GM12874 (cell line): ENCODE results near the gene TMEM60.

Experiments
- TF ChIP-seq, protein P1 (sequence below): IDR thresholded peaks from 2 replicates; pipeline ENCODE4 v1.5.1; 2011; ENCODE audit warnings: low read depth, mild to moderate bottlenecking, control low read depth, low read length, moderate library complexity; ENCODE audit not compliant: insufficient read depth

Gene TMEM60

DNA sequence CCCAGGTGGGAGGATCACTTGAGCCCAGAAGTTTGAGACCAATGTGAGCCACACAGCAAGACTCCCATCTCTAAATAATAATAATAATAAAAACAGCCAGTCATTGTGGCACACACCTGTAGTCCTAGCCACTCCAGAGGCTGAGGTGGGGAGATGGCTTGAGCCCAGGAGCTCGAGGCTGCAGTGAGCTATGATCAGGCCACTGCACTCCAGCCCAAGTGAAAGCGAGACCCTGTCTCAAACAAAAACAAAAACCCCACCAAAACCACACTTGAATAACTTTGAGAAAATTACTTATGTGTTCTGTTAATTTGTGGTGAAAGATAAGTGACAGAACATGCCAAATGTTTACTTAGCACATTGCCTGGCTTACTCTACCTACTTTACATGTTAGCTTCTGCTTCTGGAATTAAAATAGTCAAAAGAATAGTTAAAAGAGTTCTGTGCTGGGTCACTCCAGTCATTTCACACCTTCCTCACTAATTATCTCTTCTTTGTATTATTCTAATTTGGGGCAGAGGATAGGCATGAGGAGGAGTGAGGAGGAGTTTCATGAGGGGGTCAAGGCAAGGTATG is 9.8 kb downstream of the TMEM60 start:
- TF ChIP-seq, protein P1, sequence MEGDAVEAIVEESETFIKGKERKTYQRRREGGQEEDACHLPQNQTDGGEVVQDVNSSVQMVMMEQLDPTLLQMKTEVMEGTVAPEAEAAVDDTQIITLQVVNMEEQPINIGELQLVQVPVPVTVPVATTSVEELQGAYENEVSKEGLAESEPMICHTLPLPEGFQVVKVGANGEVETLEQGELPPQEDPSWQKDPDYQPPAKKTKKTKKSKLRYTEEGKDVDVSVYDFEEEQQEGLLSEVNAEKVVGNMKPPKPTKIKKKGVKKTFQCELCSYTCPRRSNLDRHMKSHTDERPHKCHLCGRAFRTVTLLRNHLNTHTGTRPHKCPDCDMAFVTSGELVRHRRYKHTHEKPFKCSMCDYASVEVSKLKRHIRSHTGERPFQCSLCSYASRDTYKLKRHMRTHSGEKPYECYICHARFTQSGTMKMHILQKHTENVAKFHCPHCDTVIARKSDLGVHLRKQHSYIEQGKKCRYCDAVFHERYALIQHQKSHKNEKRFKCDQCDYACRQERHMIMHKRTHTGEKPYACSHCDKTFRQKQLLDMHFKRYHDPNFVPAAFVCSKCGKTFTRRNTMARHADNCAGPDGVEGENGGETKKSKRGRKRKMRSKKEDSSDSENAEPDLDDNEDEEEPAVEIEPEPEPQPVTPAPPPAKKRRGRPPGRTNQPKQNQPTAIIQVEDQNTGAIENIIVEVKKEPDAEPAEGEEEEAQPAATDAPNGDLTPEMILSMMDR = no peak

DNA sequence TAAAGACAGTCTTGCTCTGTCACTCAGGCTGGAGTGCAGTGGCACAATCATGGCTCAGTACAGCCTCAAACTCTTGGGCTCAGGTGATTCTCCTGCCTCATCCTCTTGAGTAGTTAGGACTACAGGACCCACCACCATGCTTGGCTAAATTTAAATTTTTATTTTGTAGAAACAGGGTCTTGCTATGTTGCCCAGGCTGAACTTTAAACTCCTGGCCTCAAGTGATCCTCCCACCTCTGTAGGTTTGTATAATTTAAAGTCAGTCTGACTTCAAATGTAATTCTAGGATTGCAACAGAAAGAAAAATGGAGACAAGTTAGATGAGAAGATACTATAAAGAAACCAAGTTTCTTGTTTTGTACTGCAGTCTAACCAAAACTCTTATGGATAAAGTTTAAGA is 11.5 kb downstream of the TMEM60 start:
- TF ChIP-seq, protein P1 = no peak

DNA sequence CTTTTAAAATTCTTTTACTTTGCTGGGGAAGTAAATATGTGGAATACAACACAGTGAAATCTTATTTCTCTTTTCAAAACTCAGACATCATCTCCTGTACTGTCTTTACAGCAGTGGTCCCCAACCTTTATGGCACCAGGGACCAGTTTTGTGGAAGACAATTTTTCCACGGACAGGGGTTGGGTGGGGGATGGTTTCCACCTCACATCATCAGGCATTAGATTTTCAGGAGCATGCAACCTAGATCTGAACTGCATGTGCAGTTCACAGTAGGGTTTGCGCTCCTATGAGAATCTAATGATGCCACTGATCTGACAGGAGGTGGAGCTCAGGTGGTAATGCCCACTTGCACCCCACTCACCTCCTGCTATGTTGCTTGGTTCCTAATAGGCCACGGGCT is 12.2 kb downstream of the TMEM60 start:
- TF ChIP-seq, protein P1 = no peak

DNA sequence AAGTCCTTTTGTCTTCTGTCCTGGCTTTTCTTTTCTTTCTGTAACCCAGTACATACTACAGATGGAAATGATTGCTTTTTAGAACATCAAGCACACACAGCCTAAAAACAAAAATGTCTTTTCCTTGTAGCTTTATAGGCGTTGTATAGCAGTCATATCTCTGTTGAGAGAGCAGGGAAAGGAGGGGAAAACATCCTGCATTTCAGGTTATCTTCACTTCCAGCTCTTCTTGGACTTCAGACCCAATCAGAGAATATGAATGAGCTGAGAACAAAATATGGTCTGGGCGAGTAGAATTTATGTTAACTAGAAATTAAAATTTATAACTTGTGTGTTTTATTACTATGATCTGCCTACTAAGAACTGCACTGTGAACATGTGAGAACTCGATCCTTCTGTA is 14.7 kb downstream of the TMEM60 start:
- TF ChIP-seq, protein P1 = no peak

DNA sequence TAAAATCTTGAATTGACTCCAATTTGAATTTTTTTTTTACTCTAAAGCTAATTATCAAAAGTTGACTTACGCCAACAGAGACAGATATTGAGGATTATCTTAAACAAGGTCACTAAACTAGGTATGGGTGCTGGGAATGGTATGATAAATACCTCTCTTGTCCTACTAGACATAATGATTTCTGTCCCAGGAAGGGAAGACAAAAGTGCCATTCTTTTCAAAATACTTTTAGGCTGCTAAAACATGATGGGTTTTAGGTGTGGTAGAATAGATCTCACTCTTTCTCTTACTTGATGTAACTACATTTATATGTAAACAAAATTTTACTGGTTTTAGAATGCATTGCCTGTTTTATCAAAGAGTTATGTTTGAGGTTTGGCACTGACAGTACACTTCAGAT is 15.1 kb downstream of the TMEM60 start:
- TF ChIP-seq, protein P1 = no peak

DNA sequence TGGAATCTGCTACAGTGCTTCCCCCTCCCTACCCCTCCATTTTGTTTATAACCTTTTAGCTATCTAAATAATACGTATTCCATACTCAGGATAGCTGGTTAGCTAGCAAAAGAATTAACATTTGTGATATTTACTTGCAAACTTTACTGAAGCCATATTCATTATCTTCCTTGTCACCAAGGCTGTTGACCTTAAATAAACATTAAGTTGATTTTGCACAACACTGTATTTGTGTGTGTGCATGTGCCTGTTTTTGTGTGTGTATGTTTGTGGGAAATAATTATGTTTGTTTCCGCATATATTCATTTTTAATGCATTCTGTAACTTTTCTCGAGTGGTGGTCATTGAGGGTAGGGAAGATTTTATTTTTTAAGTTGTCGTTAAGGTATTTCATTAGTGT is 15.9 kb downstream of the TMEM60 start:
- TF ChIP-seq, protein P1 = no peak

DNA sequence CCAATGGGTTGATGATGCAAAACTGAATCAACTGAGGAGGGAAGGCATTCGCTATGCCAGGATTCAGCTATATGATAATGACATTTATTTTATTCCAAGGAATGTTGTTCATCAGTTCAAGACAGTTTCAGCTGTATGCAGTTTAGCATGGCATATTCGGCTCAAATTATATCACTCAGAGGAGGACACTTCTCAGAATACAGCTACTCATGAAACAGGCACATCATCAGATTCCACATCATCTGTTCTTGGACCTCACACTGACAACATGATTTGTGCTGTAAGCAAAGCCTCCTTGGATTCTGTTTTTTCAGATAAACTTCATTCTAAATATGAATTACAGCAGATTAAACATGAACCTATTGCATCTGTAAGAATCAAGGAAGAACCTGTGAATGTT is 19.7 kb downstream of the TMEM60 start:
- TF ChIP-seq, protein P1 = no peak
